T-helper 1 cell (primary cell): ENCODE measurements around the gene C1orf74.

Experiments
- DNase-seq, 5 donors: peaks; one replicate each; pipeline ENCODE4 v3.0.0-alpha.2; 2012 to 2020
- total RNA-seq, 4 donors: gene quantifications; one replicate each; lab custom pipeline; 2026; lab: John Stamatoyannopoulos, UW

C1orf74 gene
- total RNA-seq: 0.46 to 0.77 (median 0.50) reads per million in 4 donors

DNA sequence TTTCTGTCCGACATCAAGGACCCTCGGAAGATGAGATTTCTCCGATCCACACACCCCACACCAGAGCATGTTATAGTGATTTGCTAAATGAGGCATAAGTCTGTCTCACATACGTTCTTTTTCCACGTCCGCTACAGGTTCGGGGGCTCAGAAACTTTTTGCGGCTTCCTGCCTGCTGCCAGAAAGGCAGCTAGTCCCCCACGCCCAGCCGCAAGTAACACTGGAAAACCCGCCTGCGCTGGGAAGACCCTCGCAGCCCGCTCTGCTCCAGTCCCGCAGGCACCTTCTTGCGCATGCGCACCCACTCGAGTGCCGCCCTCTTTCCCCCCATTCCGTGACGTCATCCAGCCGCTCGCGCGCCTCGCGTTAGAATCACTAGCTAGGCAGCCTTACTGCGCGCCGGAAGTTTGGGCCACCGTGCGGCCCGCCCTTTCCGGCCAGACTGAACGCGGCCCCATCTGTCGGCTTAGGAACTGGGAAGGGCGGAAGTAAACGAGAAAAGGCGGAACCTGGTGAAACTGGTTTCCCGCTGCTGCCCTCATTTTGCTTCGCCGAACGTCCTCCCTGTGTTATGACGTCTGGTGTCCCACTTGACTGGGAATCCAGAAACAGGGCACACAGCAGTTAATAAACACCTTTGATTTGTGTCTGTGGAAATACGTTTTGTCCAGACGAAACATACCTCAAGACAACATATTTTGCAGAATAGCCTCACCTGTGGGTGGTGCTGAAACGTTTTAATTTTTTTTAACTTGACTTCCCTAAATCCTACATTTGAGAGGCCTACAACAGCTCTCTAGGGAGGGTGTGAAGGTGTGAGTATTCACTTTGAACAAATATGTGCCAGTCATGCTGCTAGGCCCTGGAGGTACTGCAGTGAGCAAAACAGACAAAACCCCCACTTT, at the start of gene C1orf74:
Gene C1orf74 (minus strand): TSS at position 295 of the 905 bp plus-strand sequence. CDS start 925 bp downstream, outside the sequence.
- DNase-seq: peak; percentile 98 to 99 (median 98)

DNA sequence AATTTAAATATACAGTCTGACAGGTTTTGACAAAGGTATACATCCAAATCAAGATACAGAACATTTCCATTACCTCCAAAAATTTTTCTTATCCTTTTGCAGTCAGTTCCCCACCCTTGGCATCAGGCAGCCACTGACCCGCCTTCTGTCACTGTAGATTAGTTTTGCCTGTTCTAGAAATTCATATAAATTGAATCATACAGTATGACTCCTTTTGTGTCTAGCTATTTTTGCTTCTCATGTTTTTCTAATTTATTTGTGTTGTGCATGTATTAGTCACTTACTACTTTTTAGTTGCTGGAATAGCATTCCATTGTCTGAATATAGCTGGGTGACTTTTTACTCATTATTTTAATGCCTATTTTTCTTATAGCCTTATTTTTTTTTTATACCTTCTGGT, 47.3 kb upstream of the C1orf74 start:
- DNase-seq: no peak

- no peak for DNase-seq
These were observed 46.4 kb upstream of the C1orf74 start for GRCh38 chr1:209830722-209831121.

DNA sequence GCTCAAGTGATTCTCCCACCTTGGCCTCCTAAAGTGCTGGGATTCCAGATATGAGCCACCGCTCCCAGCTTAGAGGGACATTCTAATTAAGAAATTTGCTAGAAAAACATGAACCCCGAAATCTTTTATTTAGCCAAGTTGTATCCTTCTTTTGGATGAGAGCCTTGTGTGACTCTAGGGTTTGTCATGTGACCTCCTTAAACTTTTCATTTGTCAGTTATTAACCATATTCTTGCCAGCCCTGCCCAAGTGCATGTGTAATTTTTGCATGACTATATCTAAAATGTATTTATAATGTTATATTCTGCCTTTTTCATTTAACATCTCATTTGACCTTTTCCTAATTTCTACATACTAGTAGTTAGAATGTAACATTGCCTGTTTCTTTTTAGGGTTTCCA, 45.4 kb upstream of the C1orf74 start:
- no peak for DNase-seq

- DNase-seq: peak; percentile 71 to 95 (median 84)
These were observed 43.3 kb upstream of the C1orf74 start, which contains the start of gene UTP25 for GRCh38 chr1:209827384-209828262. TSS of gene UTP25 (plus strand) at chr1:209827972. CDS start at chr1:209828064, 92 bp downstream.

DNA sequence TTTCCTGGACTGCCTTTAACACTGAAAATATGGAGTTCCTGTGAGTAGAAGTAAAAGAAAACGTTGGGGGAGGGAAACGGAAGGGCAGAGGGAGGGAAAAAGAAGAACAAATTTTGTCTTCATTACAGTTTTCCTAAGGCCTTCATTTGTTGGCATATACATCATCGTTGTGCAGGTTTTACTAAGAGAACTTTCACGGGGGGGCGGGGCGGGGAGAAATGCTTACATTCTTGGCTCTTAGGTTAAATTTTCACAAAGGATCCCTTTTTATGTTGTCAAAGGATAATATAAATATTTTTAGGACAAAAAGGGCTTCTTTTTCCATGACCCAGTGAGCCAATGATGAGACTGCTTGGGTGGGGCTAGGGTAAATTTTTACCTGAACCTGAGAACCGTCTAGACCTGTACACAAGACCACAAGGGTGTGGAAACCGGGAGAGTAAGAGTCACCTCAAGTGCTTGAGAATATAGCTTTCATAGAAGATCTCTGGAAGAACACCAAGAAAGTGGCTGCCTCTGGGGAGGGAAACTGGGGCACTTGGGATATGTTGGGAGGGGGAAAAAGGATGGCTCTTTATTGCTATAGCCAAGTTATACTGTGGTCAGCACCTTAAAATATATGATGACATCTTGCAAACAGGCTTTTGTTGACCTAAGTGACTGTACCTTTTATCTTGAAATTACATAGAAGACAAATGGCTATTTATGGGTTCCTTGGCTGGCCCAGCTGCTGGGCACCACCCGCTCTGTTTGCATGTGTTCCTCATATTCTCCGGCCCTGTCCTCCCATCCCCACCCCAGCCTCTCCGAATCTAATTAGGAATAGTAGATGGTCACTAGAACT, 41.5 kb upstream of the C1orf74 start:
- DNase-seq: no peak

GRCh38 chr1:209823143-209824041, 39.0 kb upstream of the C1orf74 start:
- DNase-seq: peak in 1 of 5 donors; percentile 59

- no peak for DNase-seq
These were observed 38.3 kb upstream of the C1orf74 start for GRCh38 chr1:209822706-209823105.

GRCh38 chr1:209820986-209821385, 36.6 kb upstream of the C1orf74 start:
- DNase-seq: no peak

- no peak for DNase-seq
These were observed 34.7 kb upstream of the C1orf74 start for GRCh38 chr1:209819058-209819457.

DNA sequence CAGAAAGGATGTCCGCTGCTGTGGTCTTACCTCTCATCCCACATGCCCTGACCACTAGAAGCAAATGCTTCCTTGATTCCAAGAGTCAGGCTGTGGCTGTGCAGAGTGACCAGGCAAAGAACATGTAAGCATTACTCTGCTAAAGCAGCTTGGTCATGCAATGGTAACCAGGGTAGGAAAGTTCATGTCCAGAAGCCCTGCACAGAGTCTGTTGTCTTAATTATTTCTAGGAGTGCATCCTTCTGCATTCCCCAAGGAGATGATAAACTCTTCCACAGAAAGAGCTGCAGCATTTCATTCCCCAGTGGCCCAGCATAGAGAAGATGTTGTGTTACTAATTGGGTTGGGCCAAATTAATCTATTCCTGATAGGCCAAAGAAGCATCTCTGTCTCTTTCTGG, 33.3 kb upstream of the C1orf74 start:
- DNase-seq: no peak

GRCh38 chr1:209816923-209817322, 32.6 kb upstream of the C1orf74 start:
- no peak for DNase-seq

GRCh38 chr1:209815931-209816341, 31.6 kb upstream of the C1orf74 start:
- no peak for DNase-seq

- DNase-seq: no peak
These were observed 31.1 kb upstream of the C1orf74 start for GRCh38 chr1:209815490-209815889.

DNA sequence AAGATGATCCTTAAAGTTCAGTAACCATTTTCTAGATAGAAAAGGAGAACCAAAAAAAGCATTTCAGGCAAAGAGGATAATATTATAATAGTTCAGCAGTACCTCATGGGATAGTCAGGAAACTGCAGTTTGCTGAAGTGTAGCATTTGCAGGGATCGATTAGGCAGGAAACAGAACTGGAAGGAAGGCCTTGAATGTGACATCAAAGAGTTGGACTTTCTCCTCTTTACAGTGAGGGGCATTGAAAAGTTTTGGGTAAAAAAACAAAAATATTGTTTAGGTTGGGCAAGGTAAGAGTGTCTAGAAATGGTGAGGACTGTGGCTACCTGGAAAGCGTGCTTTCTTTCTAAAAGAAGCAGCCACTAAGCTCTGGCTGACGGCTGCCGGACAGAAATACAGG, 29.5 kb upstream of the C1orf74 start:
- no peak for DNase-seq

- DNase-seq: no peak
These were observed 26.4 kb upstream of the C1orf74 start for GRCh38 chr1:209810783-209811182.

GRCh38 chr1:209809611-209810010, 25.3 kb upstream of the C1orf74 start:
- DNase-seq: no peak

DNA sequence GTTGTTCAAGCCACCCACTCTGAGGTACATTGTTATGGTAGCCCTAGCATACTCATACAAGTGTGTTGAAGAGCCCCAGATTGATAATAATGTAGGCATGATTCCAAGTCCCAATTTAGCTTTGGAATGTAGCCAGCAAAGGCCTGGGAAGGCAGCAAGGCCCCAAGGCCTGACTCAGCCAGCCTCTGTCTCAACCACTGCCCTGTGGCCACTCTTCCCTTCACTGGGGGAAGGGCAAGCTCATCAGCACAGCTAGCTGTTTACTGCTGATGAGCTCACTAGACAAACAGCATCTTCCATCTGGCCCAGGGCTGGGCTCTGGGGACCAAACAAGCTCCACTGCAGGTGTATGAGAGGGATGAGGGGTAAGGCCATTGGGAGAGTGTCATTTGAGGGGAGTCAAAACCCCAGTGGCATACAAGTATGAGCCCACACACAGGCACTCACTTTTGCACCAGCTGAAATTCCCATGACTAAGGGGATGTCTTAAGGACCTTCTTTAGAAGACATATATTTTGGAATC, 23.8 kb upstream of the C1orf74 start:
- DNase-seq: no peak

DNA sequence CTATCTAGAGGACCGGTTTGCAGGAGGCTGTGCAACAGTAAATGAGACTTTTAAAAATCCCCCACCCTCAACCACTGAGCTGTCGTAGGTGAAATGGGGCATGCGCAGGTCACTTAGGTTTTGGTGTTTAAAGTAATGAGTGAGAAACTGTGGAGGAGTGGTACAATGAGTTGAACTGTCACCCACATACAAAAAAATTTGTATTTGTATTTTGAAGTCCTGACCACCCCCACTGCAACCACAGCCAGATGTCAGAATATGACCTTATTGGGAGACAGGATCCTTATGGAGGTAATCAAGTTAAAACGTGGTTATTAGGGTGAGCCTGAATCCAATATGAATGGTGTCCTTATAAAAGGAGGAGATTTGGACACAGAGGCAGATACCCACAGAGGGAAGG, 23.1 kb upstream of the C1orf74 start:
- no peak for DNase-seq

DNA sequence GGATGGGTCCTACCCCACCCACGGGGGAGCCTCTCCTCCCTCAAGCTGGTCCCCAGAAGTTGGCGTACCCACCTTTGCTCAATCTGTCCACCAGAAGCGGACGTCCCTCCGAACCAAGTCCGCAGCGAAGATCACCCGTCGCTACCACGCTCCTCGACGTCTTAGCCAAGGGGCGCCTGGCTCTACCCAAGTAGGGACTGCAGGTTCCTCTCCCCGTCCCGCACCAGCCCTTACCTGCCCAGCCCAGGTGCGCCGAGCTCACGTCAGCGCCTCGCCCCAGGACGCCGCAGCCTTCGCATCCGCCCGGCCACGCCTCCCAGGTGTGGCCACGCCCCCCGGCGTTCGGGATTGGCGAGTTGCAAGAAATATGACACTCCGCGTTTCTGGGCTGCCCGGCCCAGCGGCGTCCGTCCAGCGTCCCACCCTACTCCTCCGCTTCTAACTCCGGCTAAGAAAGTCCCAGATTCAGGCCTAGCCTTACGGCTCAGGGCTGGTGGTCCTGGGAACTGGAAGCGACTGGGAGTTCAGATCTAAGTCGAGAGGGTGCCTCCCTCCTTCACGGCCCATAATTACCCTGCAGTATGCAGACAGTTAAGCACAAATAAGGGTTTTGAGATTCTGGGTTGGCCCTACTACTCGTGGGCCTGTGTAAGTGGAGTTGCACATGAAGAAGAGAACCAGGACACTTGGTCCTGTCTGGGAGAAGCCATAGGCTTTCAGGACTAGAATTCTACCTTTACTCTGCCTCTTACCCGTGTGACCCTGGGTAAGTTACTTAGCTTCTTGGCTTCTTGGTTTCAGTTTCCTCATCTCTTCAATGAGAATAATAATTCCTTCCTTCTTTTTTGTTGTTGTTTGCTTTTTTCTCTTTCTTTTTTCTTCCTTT, 21.8 kb upstream of the C1orf74 start, which contains the start of gene IRF6:
Gene IRF6 (minus strand): TSS at position 268 of the 886 bp plus-strand sequence. CDS start 4,729 bp downstream, outside the sequence.
- DNase-seq: peak; percentile 54 to 80 (median 71)
